Neural cell (in vitro differentiated cells): ENCODE measurements around the gene OR5C1. TPM values are rescaled to one million over a fixed set of nuclear protein-coding genes. Genes with fewer than 3 reads are reported as not detected.

Source experiments
- H2AFZ ChIP-seq: fragments of 200-600, 300-800 bp; sonication (generic), shearing (Covaris generic); 2 replicates; pipeline ENCODE4 v1.6.0; 2014; ENCODE audit warnings: low read depth, mild to moderate bottlenecking, antibody characterized with exemption, low read length, moderate library complexity
- H3F3A ChIP-seq: fragments of 200-600 bp; shearing (Covaris generic); 2 replicates; pipeline ENCODE4 v1.6.1; 2016; ENCODE audit warnings: mild to moderate bottlenecking, moderate library complexity, mixed read lengths, antibody characterized with exemption, low read length; ENCODE audit not compliant: insufficient read depth, poor library complexity, severe bottlenecking
- H3K27ac ChIP-seq: fragments of 200-600, 300-800 bp; sonication (generic), shearing (Covaris generic); 2 replicates; pipeline ENCODE4 v1.5.1; 2014; ENCODE audit warnings: mild to moderate bottlenecking, low read length, moderate library complexity
- H3K27me3 ChIP-seq: fragments of 300-800, 200-600 bp; sonication (generic), shearing (Covaris generic); 2 replicates; pipeline ENCODE4 v1.6.0; 2014; ENCODE audit warnings: mild to moderate bottlenecking, low read depth, low read length, moderate library complexity; ENCODE audit not compliant: insufficient read depth
- H3K36me3 ChIP-seq: fragments of 300-800, 200-600 bp; sonication (generic), shearing (Covaris generic); 2 replicates; pipeline ENCODE4 v1.5.1; 2014; ENCODE audit warnings: mild to moderate bottlenecking, antibody characterized with exemption, low read length, moderate library complexity; ENCODE audit not compliant: insufficient read depth
- H3K4me2 ChIP-seq: fragments of 300-800, 200-600 bp; sonication (generic), shearing (Covaris generic); 2 replicates; pipeline ENCODE4 v1.6.0; 2014; ENCODE audit warnings: mild to moderate bottlenecking, low read length
- H3K4me3 ChIP-seq: fragments of 300-800, 200-600 bp; sonication (generic), shearing (Covaris generic); 2 replicates; pipeline ENCODE4 v1.5.1; 2014; ENCODE audit warnings: mild to moderate bottlenecking, low read length, moderate library complexity
- H3K79me2 ChIP-seq: fragments of 200-600 bp; shearing (Covaris generic); replicated peaks from 2 replicates; pipeline ENCODE4 v1.6.0; 2014; ENCODE audit warnings: mild to moderate bottlenecking, low read length, moderate library complexity; ENCODE audit not compliant: insufficient read depth
- H3K9ac ChIP-seq: fragments of 300-800, 200-600 bp; sonication (generic), shearing (Covaris generic); 2 replicates; pipeline ENCODE4 v1.6.1; 2016; ENCODE audit warnings: mild to moderate bottlenecking, low read length, mixed read lengths
- H3K9me2 ChIP-seq: fragments of 200-600 bp; shearing (Covaris generic); 2 replicates; pipeline ENCODE4 v1.6.1; 2016; ENCODE audit warnings: mild to moderate bottlenecking, low read length, mixed read lengths; ENCODE audit not compliant: insufficient read depth
- H3K9me3 ChIP-seq: fragments of 200-600, 300-800 bp; sonication (generic), shearing (Covaris generic); 2 replicates; pipeline ENCODE4 v1.6.1; 2016; ENCODE audit warnings: mild to moderate bottlenecking, mixed run types, low read length, moderate library complexity, mixed read lengths
- H4K20me1 ChIP-seq: fragments of 200-600 bp; shearing (Covaris generic); 2 replicates; pipeline ENCODE4 v1.6.1; 2016; ENCODE audit warnings: mild to moderate bottlenecking, mixed run types; ENCODE audit not compliant: insufficient read depth
- CTCF ChIP-seq: fragments of 450-650 bp; IDR thresholded peaks from 2 replicates; pipeline ENCODE4 v1.5.1; 2014; ENCODE audit warnings: antibody characterized with exemption, mild to moderate bottlenecking, moderate library complexity; ENCODE audit not compliant: poor library complexity, severe bottlenecking
- EP300 ChIP-seq: fragments of 450-650 bp; conservative IDR thresholded peaks from 2 replicates; pipeline ENCODE4 v1.6.1; 2014; ENCODE audit warnings: antibody characterized with exemption, mild to moderate bottlenecking, moderate library complexity; ENCODE audit not compliant: poor library complexity, severe bottlenecking
- EZH2 ChIP-seq: fragments of 200-600, 300-800 bp; shearing (Covaris generic), sonication (generic); IDR thresholded peaks from 2 replicates; pipeline ENCODE4 v1.6.1; 2014; ENCODE audit warnings: antibody characterized with exemption, low read length, borderline replicate concordance, mild to moderate bottlenecking; ENCODE audit not compliant: insufficient read depth, poor library complexity, severe bottlenecking
- MXI1 ChIP-seq: fragments of 450-650 bp; conservative IDR thresholded peaks from 2 replicates; pipeline ENCODE4 v1.6.1; 2014; ENCODE audit warnings: antibody characterized with exemption, mild to moderate bottlenecking; ENCODE audit not compliant: poor library complexity, severe bottlenecking
- POLR2AphosphoS5 ChIP-seq: IDR thresholded peaks from 2 replicates; pipeline ENCODE4 v1.6.1; 2012
- RAD21 ChIP-seq: fragments of 450-650 bp; conservative IDR thresholded peaks from 2 replicates; pipeline ENCODE4 v1.6.1; 2014; ENCODE audit warnings: antibody characterized with exemption, mild to moderate bottlenecking, moderate library complexity
- REST ChIP-seq: IDR thresholded peaks from 2 replicates; pipeline ENCODE4 v1.6.1; 2012; ENCODE audit warnings: borderline replicate concordance
- SMC3 ChIP-seq: fragments of 450-650 bp; conservative IDR thresholded peaks from 2 replicates; pipeline ENCODE4 v1.6.1; 2014; ENCODE audit warnings: antibody characterized with exemption, mild to moderate bottlenecking, moderate library complexity; ENCODE audit not compliant: poor library complexity
- TAF1 ChIP-seq: IDR thresholded peaks from 2 replicates; pipeline ENCODE4 v1.6.1; 2012; ENCODE audit warnings: low read depth
- polyA plus RNA-seq: library from polyadenylated mRNA; depleted of rRNA; stranded (reverse); fragments of >200 nt; gene quantifications from 2 replicates; pipeline ENCODE4 v1.2.3, GENCODE V29; 2014

OR5C1 gene
- polyA plus RNA-seq, 1 donor from 2014 or later = not detected

GRCh38 chr9:122780026-122780425 lies 8.7 kb upstream of the OR5C1 start:
- Histone ChIP-seq H2AFZ (no peak overlapping the region), H3K9me2 (no peaks in the 10 kb centered on the region), H3K9me3 (no peaks in the 10 kb centered on the region), H3K27me3 (no peaks in the 10 kb centered on the region), H3K36me3 (no peaks in the 10 kb centered on the region), H3K4me2 (no peak overlapping the region), H3F3A (no peaks in the 10 kb centered on the region), H3K4me3 (no peak overlapping the region), H4K20me1 (no peaks in the 10 kb centered on the region), H3K9ac (no peak overlapping the region), H3K27ac (no peak overlapping the region), H3K79me2 (no peaks in the 10 kb centered on the region)
- TF ChIP-seq POLR2AphosphoS5 (no peak), RAD21 (no peak), SMC3 (no peak), MXI1 (no peak), TAF1 (no peak), REST (no peak), EP300 (no peak), CTCF (no peak), EZH2 (no peak)

- no peak overlapping the region for H3K4me2 ChIP-seq
- no peaks in the 10 kb centered on the region for H3K9me2 ChIP-seq
- no peaks in the 10 kb centered on the region for H3K36me3 ChIP-seq
- H4K20me1 ChIP-seq = no peaks in the 10 kb centered on the region
- no peaks in the 10 kb centered on the region for H3K27me3 ChIP-seq
- no peak overlapping the region for H3K27ac ChIP-seq
- no peaks in the 10 kb centered on the region for H3K9me3 ChIP-seq
- no peak overlapping the region for H3K9ac ChIP-seq
- no peaks in the 10 kb centered on the region for H3K79me2 ChIP-seq
- no peak overlapping the region for H3K4me3 ChIP-seq
- H2AFZ ChIP-seq = no peak overlapping the region
- no peaks in the 10 kb centered on the region for H3F3A ChIP-seq
- TF ChIP-seq CTCF (no peak), POLR2AphosphoS5 (no peak), RAD21 (no peak), MXI1 (no peak), SMC3 (no peak), EZH2 (no peak)
These were observed 7.1 kb upstream of the OR5C1 start for GRCh38 chr9:122781671-122782070.
